ENCODE results near the gene PGLYRP2. TPM values are rescaled to one million over a fixed set of nuclear protein-coding genes. Genes with fewer than 3 reads are reported as not detected.

The PGLYRP2 gene
- total RNA-seq, 1 experiment from 2014 or later = not detected

DNA sequence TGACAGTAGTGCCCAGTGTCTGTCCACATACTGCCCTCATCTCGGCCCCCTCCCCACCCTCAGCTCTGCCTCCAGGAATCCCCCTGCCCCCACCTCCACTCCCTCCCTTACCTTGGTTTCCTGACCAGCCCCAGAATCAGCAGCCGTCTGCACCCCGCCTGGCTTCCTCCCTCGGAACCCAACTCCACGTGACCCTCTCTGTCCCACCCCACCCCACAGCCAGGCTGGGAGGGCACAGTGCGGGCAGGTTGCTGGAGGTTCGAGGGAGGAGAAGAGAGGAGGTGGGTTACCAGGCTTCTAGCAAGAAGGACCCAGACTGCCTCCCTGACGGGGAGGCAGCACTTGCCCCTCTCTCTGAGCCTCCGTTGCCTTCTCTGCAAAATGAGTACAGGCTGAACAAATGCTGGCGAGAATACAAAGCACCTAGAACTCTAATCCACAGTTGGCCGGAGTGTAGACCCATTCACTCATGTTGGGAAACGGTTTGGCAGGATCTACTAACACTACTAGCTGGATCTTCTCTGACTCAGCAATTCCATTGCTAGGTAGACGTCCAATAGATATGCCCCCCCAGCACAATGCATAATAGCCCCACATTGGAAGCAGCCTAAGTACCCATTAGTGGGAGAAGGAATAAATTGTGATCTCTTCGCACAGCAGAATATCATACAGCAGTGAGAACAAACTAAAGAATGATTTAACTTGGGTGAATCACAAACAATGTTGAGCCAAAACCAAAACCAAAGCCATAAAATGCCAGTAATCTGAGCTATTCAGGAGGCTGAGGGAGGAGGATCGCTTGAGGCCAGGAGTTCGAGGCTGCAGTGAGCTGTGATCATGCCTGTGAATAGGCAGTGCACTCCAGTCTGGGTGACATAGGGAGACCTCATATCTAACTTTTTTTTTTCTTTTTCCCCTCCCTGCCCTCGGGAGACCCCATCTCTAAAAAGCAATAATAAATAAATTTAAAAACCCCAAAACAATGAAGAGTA is 14.6 kb downstream of the PGLYRP2 start, which contains the start of gene RASAL3:
RASAL3 (minus strand) TSS at position 151 of the 992 bp plus-strand sequence. CDS start 186 bp downstream, outside the sequence.
- DNase-seq = no peak
- POLR2A ChIA-PET = no interaction called here
- Mint-ChIP-seq H3K4me1 (ENCODE audit: low read depth, unreplicated experiment) (peaks cover 11% of the 10 kb centered on the region), H3K36me3 (ENCODE audit: insufficient read depth, unreplicated experiment) (peaks cover 6% of the 10 kb centered on the region), H3K27me3 (ENCODE audit: insufficient read depth, unreplicated experiment) (peaks cover 2% of the 10 kb centered on the region), H3K9me3 (ENCODE audit: unreplicated experiment) (no peaks in the 10 kb centered on the region), H3K4me3 (ENCODE audit: unreplicated experiment) (no peak within 1 kb of the TSS), H3K27ac (ENCODE audit: unreplicated experiment) (no peak within 1 kb of the TSS)
- CTCF ChIA-PET = no interaction called here
- Histone ChIP-seq H3K4me1 (peaks cover 4% of the 10 kb centered on the region; the same call in 1 of the 2 replicates), H3K4me3 (ENCODE audit: low read depth, low read length) (no peak within 1 kb of the TSS), H3K36me3 (ENCODE audit: control insufficient read depth, insufficient read depth, low read length) (no peaks in the 10 kb centered on the region), H3K9me3 (no peaks in the 10 kb centered on the region), H3K27me3 (replicated peaks; ENCODE audit: control insufficient read depth, insufficient read depth, low read length) (no peaks in the 10 kb centered on the region)
- TF ChIP-seq, protein P1, sequence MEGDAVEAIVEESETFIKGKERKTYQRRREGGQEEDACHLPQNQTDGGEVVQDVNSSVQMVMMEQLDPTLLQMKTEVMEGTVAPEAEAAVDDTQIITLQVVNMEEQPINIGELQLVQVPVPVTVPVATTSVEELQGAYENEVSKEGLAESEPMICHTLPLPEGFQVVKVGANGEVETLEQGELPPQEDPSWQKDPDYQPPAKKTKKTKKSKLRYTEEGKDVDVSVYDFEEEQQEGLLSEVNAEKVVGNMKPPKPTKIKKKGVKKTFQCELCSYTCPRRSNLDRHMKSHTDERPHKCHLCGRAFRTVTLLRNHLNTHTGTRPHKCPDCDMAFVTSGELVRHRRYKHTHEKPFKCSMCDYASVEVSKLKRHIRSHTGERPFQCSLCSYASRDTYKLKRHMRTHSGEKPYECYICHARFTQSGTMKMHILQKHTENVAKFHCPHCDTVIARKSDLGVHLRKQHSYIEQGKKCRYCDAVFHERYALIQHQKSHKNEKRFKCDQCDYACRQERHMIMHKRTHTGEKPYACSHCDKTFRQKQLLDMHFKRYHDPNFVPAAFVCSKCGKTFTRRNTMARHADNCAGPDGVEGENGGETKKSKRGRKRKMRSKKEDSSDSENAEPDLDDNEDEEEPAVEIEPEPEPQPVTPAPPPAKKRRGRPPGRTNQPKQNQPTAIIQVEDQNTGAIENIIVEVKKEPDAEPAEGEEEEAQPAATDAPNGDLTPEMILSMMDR (IDR thresholded peaks at IDR 0.05; ENCODE audit: insufficient read depth in 1 of 2, low read depth in 1 of 2, low read length in 1 of 2, severe bottlenecking in 1 of 2, unreplicated experiment in 1 of 2) = no peak
- intact Hi-C loops (cut with micrococcal nuclease; ENCODE audit: unreplicated experiment) = no loop called here
- no TSS peak for BruUV-seq (replicated peaks)

DNA sequence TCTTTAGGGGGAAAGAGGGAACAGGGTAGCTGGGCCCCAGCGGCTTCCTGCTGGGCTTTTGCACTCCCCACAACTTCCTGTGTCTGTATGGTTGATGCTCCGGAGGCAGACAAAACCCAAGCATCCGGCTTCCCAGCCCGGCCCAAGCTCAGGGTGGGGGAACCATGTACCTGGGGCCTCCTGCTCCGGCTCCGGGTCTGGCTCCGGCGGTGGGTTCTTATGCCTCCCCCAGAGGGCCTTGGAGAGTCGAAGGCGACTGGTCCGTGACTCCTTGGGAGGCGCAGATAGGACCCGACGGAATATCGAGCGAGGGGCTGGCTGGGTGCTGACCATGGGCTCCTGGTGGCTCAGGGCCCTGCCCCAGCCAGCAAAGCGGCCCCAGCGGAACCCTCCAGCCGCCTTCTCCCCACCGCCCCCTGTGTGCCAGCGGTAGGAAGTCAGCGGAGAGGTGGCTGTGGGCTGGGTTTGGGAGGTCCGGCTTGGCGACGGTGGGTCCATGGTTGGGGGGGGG is 15.4 kb downstream of the PGLYRP2 start:
- Mint-ChIP-seq H3K4me1 (ENCODE audit: low read depth, unreplicated experiment) (peaks cover 6% of the 10 kb centered on the region), H3K27me3 (ENCODE audit: insufficient read depth, unreplicated experiment) (peaks cover 2% of the 10 kb centered on the region), H3K9me3 (ENCODE audit: unreplicated experiment) (no peaks in the 10 kb centered on the region), H3K36me3 (ENCODE audit: insufficient read depth, unreplicated experiment) (peaks cover 6% of the 10 kb centered on the region), H3K27ac (ENCODE audit: unreplicated experiment) (no peak overlapping the region), H3K4me3 (ENCODE audit: unreplicated experiment) (no peak overlapping the region)
- Histone ChIP-seq H3K4me3 (ENCODE audit: low read depth, low read length) (no peak overlapping the region), H3K36me3 (ENCODE audit: control insufficient read depth, insufficient read depth, low read length) (no peaks in the 10 kb centered on the region), H3K9me3 (no peaks in the 10 kb centered on the region), H3K27me3 (replicated peaks; ENCODE audit: control insufficient read depth, insufficient read depth, low read length) (no peaks in the 10 kb centered on the region), H3K4me1 (peaks cover under 1% of the 10 kb centered on the region; the same call in 1 of the 2 replicates)
- no TSS peak for BruUV-seq (replicated peaks)
- no peak for DNase-seq
- intact Hi-C loops (cut with micrococcal nuclease; ENCODE audit: unreplicated experiment) = no loop called here
- ChIA-PET CTCF (no interaction called here), POLR2A (no interaction called here)
- TF ChIP-seq, protein P1 (IDR thresholded peaks at IDR 0.05; ENCODE audit: insufficient read depth in 1 of 2, low read depth in 1 of 2, low read length in 1 of 2, severe bottlenecking in 1 of 2, unreplicated experiment in 1 of 2) = no peak

DNA sequence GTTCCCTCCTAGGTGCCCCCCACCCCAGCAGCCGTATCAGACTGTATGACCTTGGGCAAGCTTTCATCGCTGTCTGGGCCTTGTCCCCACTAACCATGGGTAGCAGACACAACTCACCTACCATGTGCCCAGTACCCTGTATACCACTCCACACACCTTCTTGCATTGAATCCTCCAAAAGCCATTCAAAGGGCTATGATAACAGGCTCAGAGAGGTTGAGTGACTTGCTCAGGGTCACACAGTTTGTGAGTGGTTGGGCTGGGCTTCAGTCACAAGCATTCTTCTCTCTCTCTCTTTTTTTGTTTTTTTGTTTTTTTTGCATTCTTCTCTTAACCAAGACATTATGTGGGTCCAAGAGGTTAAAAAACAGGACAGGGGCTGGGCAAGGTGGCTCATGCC is 17.6 kb downstream of the PGLYRP2 start:
- CTCF ChIA-PET = no interaction called here
- Mint-ChIP-seq H3K4me3 (ENCODE audit: unreplicated experiment) (no peak overlapping the region), H3K4me1 (ENCODE audit: low read depth, unreplicated experiment) (no peaks in the 10 kb centered on the region), H3K27me3 (ENCODE audit: insufficient read depth, unreplicated experiment) (peaks cover 2% of the 10 kb centered on the region), H3K9me3 (ENCODE audit: unreplicated experiment) (no peaks in the 10 kb centered on the region), H3K36me3 (ENCODE audit: insufficient read depth, unreplicated experiment) (no peaks in the 10 kb centered on the region), H3K27ac (ENCODE audit: unreplicated experiment) (no peak overlapping the region)
- DNase-seq = no peak
- TF ChIP-seq, protein P1 (IDR thresholded peaks at IDR 0.05; ENCODE audit: insufficient read depth in 1 of 2, low read depth in 1 of 2, low read length in 1 of 2, severe bottlenecking in 1 of 2, unreplicated experiment in 1 of 2) = no peak
- Histone ChIP-seq H3K4me3 (ENCODE audit: low read depth, low read length) (no peak overlapping the region), H3K9me3 (no peaks in the 10 kb centered on the region), H3K36me3 (ENCODE audit: control insufficient read depth, insufficient read depth, low read length) (no peaks in the 10 kb centered on the region), H3K4me1 (no peaks in the 10 kb centered on the region), H3K27me3 (replicated peaks; ENCODE audit: control insufficient read depth, insufficient read depth, low read length) (no peaks in the 10 kb centered on the region)
- no TSS peak for BruUV-seq (replicated peaks)
- intact Hi-C loops (cut with micrococcal nuclease; ENCODE audit: unreplicated experiment) = no loop called here
- POLR2A ChIA-PET = no interaction called here
